ENCODE measurements around the gene CHD5. TPM values are rescaled to one million over a fixed set of nuclear protein-coding genes. Genes with fewer than 3 reads are reported as not detected.

Gene CHD5
- total and polyA plus RNA-seq, 2 of the 13 experiments (the other 11 are each of a cell fraction or from before 2014, with no cell fraction given) = 0.02 to 0.21 TPM

DNA sequence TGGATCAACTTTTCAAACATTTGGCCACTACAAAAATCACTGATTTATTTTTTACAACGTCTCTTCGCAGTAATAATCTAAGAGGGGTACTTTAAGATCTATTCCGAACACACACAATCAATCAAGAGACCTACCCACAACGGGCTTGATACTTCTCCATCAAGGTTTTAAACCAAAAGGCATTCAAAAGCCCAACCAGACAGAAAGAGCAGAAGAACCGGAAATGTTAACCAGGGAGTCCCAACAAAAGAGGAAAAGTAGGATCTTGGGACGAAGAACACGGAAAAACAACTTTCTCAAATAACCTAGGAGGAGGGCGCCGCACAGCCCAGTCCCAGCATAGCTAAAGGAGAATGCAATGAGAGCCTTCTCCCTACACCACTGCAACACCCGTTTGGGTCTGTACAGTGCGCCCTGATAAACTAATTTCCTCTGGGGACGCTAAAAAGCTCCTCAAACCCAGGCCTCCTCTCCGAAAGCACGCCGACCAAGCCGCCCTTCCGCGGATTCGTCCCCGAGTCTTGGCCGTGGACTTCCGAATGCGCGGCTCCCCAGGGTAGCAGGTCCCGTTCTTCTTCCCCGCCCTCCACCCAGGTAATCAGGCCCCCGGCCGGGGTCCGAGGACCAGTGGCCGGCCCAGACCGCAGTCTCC lies 18.7 kb upstream of the CHD5 start (continued):
- TF ChIP-seq, protein P1, sequence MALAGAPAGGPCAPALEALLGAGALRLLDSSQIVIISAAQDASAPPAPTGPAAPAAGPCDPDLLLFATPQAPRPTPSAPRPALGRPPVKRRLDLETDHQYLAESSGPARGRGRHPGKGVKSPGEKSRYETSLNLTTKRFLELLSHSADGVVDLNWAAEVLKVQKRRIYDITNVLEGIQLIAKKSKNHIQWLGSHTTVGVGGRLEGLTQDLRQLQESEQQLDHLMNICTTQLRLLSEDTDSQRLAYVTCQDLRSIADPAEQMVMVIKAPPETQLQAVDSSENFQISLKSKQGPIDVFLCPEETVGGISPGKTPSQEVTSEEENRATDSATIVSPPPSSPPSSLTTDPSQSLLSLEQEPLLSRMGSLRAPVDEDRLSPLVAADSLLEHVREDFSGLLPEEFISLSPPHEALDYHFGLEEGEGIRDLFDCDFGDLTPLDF (CRISPR knock-in tag; IDR thresholded peaks at IDR 0.05) = 0 out of 2 replicates have a peak, but pooled peaks have one; percentile 25
- TF ChIP-seq ZNF235 (CRISPR knock-in tag; IDR thresholded peaks at IDR 0.05; ENCODE audit: borderline replicate concordance) (no peak), HNRNPLL (IDR thresholded peaks at IDR 0.05; ENCODE audit: low read depth, low read length, poor library complexity, severe bottlenecking) (no peak), ZNF234 (CRISPR knock-in tag; conservative IDR thresholded peaks at IDR 0.05) (peak; percentile 86; the same call in 1 of the 2 replicates), RAD21 (CRISPR knock-in tag; IDR thresholded peaks at IDR 0.05) (no peak), ARNT2 (CRISPR knock-in tag; IDR thresholded peaks at IDR 0.05; ENCODE audit: low read depth) (no peak), TAF15 (IDR thresholded peaks at IDR 0.05; ENCODE audit: low read depth, low read length, poor library complexity, severe bottlenecking) (no peak), PHF8 (CRISPR knock-in tag; IDR thresholded peaks at IDR 0.05) (no peak), ZNF678 (CRISPR knock-in tag; IDR thresholded peaks at IDR 0.05) (no peak), PHF21A (CRISPR knock-in tag; IDR thresholded peaks at IDR 0.05) (no peak), FOXP1 (IDR thresholded peaks at IDR 0.05) (no peak), FOXP1 (CRISPR knock-in tag; IDR thresholded peaks at IDR 0.05) (no peak), FOSL1 (CRISPR knock-in tag; IDR thresholded peaks at IDR 0.05; ENCODE audit: borderline replicate concordance) (no peak), ZNF17 (CRISPR knock-in tag; IDR thresholded peaks at IDR 0.05) (no peak), CC2D1A (CRISPR knock-in tag; IDR thresholded peaks at IDR 0.05) (no peak), ZNF773 (CRISPR knock-in tag; IDR thresholded peaks at IDR 0.05; ENCODE audit: borderline replicate concordance) (no peak)
- TF ChIP-seq, protein P2, sequence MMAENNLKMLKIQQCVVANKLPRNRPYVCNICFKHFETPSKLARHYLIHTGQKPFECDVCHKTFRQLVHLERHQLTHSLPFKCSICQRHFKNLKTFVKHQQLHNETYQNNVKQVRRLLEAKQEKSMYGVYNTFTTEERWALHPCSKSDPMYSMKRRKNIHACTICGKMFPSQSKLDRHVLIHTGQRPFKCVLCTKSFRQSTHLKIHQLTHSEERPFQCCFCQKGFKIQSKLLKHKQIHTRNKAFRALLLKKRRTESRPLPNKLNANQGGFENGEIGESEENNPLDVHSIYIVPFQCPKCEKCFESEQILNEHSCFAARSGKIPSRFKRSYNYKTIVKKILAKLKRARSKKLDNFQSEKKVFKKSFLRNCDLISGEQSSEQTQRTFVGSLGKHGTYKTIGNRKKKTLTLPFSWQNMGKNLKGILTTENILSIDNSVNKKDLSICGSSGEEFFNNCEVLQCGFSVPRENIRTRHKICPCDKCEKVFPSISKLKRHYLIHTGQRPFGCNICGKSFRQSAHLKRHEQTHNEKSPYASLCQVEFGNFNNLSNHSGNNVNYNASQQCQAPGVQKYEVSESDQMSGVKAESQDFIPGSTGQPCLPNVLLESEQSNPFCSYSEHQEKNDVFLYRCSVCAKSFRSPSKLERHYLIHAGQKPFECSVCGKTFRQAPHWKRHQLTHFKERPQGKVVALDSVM (CRISPR knock-in tag; IDR thresholded peaks at IDR 0.05) = no peak
- TF ChIP-seq, protein P3, sequence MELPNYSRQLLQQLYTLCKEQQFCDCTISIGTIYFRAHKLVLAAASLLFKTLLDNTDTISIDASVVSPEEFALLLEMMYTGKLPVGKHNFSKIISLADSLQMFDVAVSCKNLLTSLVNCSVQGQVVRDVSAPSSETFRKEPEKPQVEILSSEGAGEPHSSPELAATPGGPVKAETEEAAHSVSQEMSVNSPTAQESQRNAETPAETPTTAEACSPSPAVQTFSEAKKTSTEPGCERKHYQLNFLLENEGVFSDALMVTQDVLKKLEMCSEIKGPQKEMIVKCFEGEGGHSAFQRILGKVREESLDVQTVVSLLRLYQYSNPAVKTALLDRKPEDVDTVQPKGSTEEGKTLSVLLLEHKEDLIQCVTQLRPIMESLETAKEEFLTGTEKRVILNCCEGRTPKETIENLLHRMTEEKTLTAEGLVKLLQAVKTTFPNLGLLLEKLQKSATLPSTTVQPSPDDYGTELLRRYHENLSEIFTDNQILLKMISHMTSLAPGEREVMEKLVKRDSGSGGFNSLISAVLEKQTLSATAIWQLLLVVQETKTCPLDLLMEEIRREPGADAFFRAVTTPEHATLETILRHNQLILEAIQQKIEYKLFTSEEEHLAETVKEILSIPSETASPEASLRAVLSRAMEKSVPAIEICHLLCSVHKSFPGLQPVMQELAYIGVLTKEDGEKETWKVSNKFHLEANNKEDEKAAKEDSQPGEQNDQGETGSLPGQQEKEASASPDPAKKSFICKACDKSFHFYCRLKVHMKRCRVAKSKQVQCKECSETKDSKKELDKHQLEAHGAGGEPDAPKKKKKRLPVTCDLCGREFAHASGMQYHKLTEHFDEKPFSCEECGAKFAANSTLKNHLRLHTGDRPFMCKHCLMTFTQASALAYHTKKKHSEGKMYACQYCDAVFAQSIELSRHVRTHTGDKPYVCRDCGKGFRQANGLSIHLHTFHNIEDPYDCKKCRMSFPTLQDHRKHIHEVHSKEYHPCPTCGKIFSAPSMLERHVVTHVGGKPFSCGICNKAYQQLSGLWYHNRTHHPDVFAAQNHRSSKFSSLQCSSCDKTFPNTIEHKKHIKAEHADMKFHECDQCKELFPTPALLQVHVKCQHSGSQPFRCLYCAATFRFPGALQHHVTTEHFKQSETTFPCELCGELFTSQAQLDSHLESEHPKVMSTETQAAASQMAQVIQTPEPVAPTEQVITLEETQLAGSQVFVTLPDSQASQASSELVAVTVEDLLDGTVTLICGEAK (IDR thresholded peaks at IDR 0.05) = no peak
- TF ChIP-seq, protein P3 (CRISPR knock-in tag; IDR thresholded peaks at IDR 0.05) = no peak

Measured in HepG2 (cell line).